Trophoblast cell (in vitro differentiated cells and primary cell): ENCODE results near the gene TBC1D5.
A peak's percentile ranks its signal among the peaks of the same experiment; 100 is the strongest.

Source experiments
- DNase-seq, 2 donors: peaks; one replicate each; pipeline ENCODE4 v3.0.0-alpha.2; 2016
- H2AFZ ChIP-seq: 2 replicates; pipeline ENCODE4 v1.6.1; 2013; ENCODE audit warnings: low read length, moderate library complexity, mild to moderate bottlenecking; ENCODE audit not compliant: insufficient read depth, poor library complexity
- H2AK5ac ChIP-seq: 2 replicates; pipeline ENCODE4 v1.6.1; 2013; ENCODE audit warnings: mild to moderate bottlenecking, low read length
- H2BK120ac ChIP-seq: 2 replicates; pipeline ENCODE4 v1.6.1; 2013; ENCODE audit warnings: low read length, mild to moderate bottlenecking, moderate library complexity; ENCODE audit not compliant: insufficient read depth, poor library complexity
- H2BK12ac ChIP-seq: 2 replicates; pipeline ENCODE4 v1.6.1; 2013; ENCODE audit warnings: mild to moderate bottlenecking, low read length, moderate library complexity
- H2BK5ac ChIP-seq: 2 replicates; pipeline ENCODE4 v1.6.1; 2013; ENCODE audit warnings: low read length, low read depth, moderate library complexity, mild to moderate bottlenecking; ENCODE audit not compliant: poor library complexity
- H3K14ac ChIP-seq: 2 replicates; pipeline ENCODE4 v1.6.1; 2013; ENCODE audit warnings: mild to moderate bottlenecking, low read length
- H3K18ac ChIP-seq: 2 replicates; pipeline ENCODE4 v1.6.1; 2013; ENCODE audit warnings: mild to moderate bottlenecking, low read length
- H3K23ac ChIP-seq: 2 replicates; pipeline ENCODE4 v1.6.1; 2013; ENCODE audit warnings: low read length
- H3K27ac ChIP-seq: 2 replicates; pipeline ENCODE4 v1.5.1; 2013; ENCODE audit warnings: low read depth, mild to moderate bottlenecking, inconsistent platforms, low read length, moderate library complexity
- H3K27me3 ChIP-seq: 2 replicates; pipeline ENCODE4 v1.6.1; 2013; ENCODE audit warnings: inconsistent platforms, mild to moderate bottlenecking, low read length, moderate library complexity; ENCODE audit not compliant: insufficient read depth
- H3K36me3 ChIP-seq, 2 experiments: 1 replicate in 1 of 2; 2 replicates in 1 of 2; pipeline ENCODE4 v1.6.1; 2013; ENCODE audit warnings: low read length in 2 of 2, mild to moderate bottlenecking in 2 of 2, moderate library complexity in 1 of 2; ENCODE audit not compliant: insufficient read depth in 2 of 2, control insufficient read depth in 1 of 2
- H3K4ac ChIP-seq: 2 replicates; pipeline ENCODE4 v1.6.1; 2013; ENCODE audit warnings: low read depth, mild to moderate bottlenecking, low read length, moderate library complexity
- H3K4me1 ChIP-seq, 2 experiments: 1 replicate in 1 of 2; 2 replicates in 1 of 2; pipeline ENCODE4 v1.6.1; 2013; ENCODE audit warnings: low read length in 2 of 2, mild to moderate bottlenecking in 2 of 2, moderate library complexity in 1 of 2; ENCODE audit not compliant: insufficient read depth in 2 of 2, control insufficient read depth in 1 of 2
- H3K4me2 ChIP-seq: 2 replicates; pipeline ENCODE4 v1.6.1; 2013; ENCODE audit warnings: inconsistent platforms, mild to moderate bottlenecking, low read length, moderate library complexity
- H3K4me3 ChIP-seq: 2 replicates; pipeline ENCODE4 v1.5.1; 2013; ENCODE audit warnings: mild to moderate bottlenecking, low read depth, low read length, inconsistent platforms
- H3K79me1 ChIP-seq: one replicate; pipeline ENCODE4 v1.6.1; 2013; ENCODE audit warnings: low read length
- H3K79me2 ChIP-seq: 2 replicates; pipeline ENCODE4 v1.6.1; 2013; ENCODE audit warnings: low read length, mild to moderate bottlenecking; ENCODE audit not compliant: control insufficient read depth, insufficient read depth, poor library complexity
- H3K9ac ChIP-seq: 2 replicates; pipeline ENCODE4 v1.6.1; 2013; ENCODE audit warnings: mild to moderate bottlenecking, low read length
- H3K9me3 ChIP-seq: 2 replicates; pipeline ENCODE4 v1.6.1; 2013; ENCODE audit warnings: low read depth, mild to moderate bottlenecking, control low read depth, inconsistent platforms, low read length; ENCODE audit not compliant: insufficient read depth
- H4K12ac ChIP-seq: 2 replicates; pipeline ENCODE4 v1.6.1; 2013; ENCODE audit warnings: low read depth, mild to moderate bottlenecking, low read length, moderate library complexity
- H4K8ac ChIP-seq: 2 replicates; pipeline ENCODE4 v1.6.1; 2013; ENCODE audit warnings: low read depth, mild to moderate bottlenecking, low read length, moderate library complexity
- H4K91ac ChIP-seq: one replicate; pipeline ENCODE4 v1.6.1; 2013; ENCODE audit warnings: low read depth, mild to moderate bottlenecking, low read length, moderate library complexity
- WGBS: extraction: QIAGEN DNeasy Blood & Tissue Kit; methylation state at CpG from one replicate; pipeline ENCODE4 v1.1.7; 2013; ENCODE audit warnings: missing lambda C conversion rate; ENCODE audit not compliant: insufficient read length, insufficient coverage; ENCODE audit errors: extremely low coverage; 5-methylcytosine and 5-hydroxymethylcytosine counted together

TBC1D5 gene

DNA sequence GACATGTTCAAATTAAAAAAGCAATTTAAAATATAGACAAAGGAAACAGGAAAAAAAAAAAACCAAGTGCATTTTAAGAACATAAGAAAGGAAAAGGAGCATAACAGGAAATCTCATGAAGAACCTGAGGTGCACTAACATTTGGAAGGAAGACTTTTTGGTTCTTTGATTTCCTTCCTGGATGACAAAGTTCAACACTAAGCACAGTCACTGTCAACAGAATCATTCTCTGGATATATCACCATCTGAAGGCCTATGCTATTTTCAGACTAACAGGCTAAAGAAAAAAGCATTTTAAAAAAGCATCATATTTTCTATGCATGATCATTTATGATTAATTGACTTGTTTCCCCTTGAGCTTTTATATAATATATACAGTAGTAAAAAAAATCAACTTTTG, 508.0 kb downstream of the TBC1D5 start:
- no peak overlapping the region for H2AK5ac ChIP-seq
- H3K23ac ChIP-seq, result no peak overlapping the region
- H2AFZ ChIP-seq, result no peak overlapping the region
- H3K4me2 ChIP-seq, result no peak overlapping the region
- H4K12ac ChIP-seq, result no peak overlapping the region
- no peak overlapping the region for H3K4ac ChIP-seq
- no peak overlapping the region for H2BK5ac ChIP-seq
- H3K4me1 ChIP-seq, result no peaks in the 10 kb centered on the region
- no peak overlapping the region for H2BK12ac ChIP-seq
- H4K91ac ChIP-seq, result no peak overlapping the region
- H4K8ac ChIP-seq, result no peak overlapping the region
- no peak overlapping the region for H3K14ac ChIP-seq
- no peak overlapping the region for H3K4me3 ChIP-seq
- no peaks in the 10 kb centered on the region for H3K9me3 ChIP-seq
- H3K18ac ChIP-seq, result no peak overlapping the region
- no peak overlapping the region for H2BK120ac ChIP-seq
- no peaks in the 10 kb centered on the region for H3K36me3 ChIP-seq
- H3K27me3 ChIP-seq, result no peaks in the 10 kb centered on the region
- no peak overlapping the region for H3K27ac ChIP-seq
- no peaks in the 10 kb centered on the region for H3K79me1 ChIP-seq
- H3K79me2 ChIP-seq, result no peaks in the 10 kb centered on the region
- H3K9ac ChIP-seq, result no peak overlapping the region
- DNase-seq, result no peak

- no peak overlapping the region for H3K4me3 ChIP-seq
- H3K9ac ChIP-seq, result no peak overlapping the region
- no peaks in the 10 kb centered on the region for H3K79me1 ChIP-seq
- DNase-seq, result peak; percentile 25 to 72
- no peaks in the 10 kb centered on the region for H3K9me3 ChIP-seq
- no peaks in the 10 kb centered on the region for H3K79me2 ChIP-seq
- H3K23ac ChIP-seq, result no peak overlapping the region
- no peak overlapping the region for H2BK120ac ChIP-seq
- no peak overlapping the region for H4K12ac ChIP-seq
- H3K36me3 ChIP-seq, result no peaks in the 10 kb centered on the region
- no CpG with 5 or more reads among the region's 3 CpGs for WGBS
- no peak overlapping the region for H2AFZ ChIP-seq
- H2AK5ac ChIP-seq, result no peak overlapping the region
- H4K8ac ChIP-seq, result no peak overlapping the region
- no peak overlapping the region for H3K4ac ChIP-seq
- H3K18ac ChIP-seq, result no peak overlapping the region
- H3K4me1 ChIP-seq, result no peaks in the 10 kb centered on the region
- no peak overlapping the region for H3K14ac ChIP-seq
- no peak overlapping the region for H3K4me2 ChIP-seq
- no peak overlapping the region for H2BK12ac ChIP-seq
- no peaks in the 10 kb centered on the region for H3K27me3 ChIP-seq
- H2BK5ac ChIP-seq, result no peak overlapping the region
- H4K91ac ChIP-seq, result no peak overlapping the region
- no peak overlapping the region for H3K27ac ChIP-seq
These were observed 509.0 kb downstream of the TBC1D5 start for GRCh38 chr3:17233398-17233800.

DNA sequence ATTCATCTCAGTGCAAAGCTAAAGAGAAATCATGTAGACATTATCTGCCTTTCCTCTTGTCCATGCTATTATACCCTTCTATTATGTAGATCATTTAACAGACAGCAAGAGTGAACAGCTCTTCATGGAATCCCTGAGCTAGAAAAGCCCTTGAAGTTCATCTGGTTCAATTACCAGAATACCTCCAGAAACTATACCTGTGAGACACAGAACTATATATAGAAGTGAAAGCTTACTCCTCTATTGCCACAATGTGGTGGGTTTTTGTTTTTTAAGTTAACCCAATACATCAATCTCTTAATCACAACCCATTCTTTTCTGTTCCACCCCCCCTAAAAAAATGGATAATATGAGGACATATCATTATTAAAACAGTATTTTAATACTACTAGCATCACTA, 510.0 kb downstream of the TBC1D5 start:
- no peaks in the 10 kb centered on the region for H3K27me3 ChIP-seq
- H2BK120ac ChIP-seq, result no peak overlapping the region
- no peak overlapping the region for H2BK12ac ChIP-seq
- H3K27ac ChIP-seq, result no peak overlapping the region
- H3K36me3 ChIP-seq, result no peaks in the 10 kb centered on the region
- no peaks in the 10 kb centered on the region for H3K4me1 ChIP-seq
- H3K4me2 ChIP-seq, result no peak overlapping the region
- no peak overlapping the region for H2BK5ac ChIP-seq
- no peak overlapping the region for H3K4me3 ChIP-seq
- H3K79me2 ChIP-seq, result no peaks in the 10 kb centered on the region
- H4K91ac ChIP-seq, result no peak overlapping the region
- no peak overlapping the region for H2AFZ ChIP-seq
- H3K79me1 ChIP-seq, result no peaks in the 10 kb centered on the region
- H3K14ac ChIP-seq, result no peak overlapping the region
- H2AK5ac ChIP-seq, result no peak overlapping the region
- H3K18ac ChIP-seq, result no peak overlapping the region
- no peaks in the 10 kb centered on the region for H3K9me3 ChIP-seq
- H3K4ac ChIP-seq, result no peak overlapping the region
- no peak overlapping the region for H3K23ac ChIP-seq
- no peak overlapping the region for H4K12ac ChIP-seq
- H4K8ac ChIP-seq, result no peak overlapping the region
- no peak for DNase-seq
- H3K9ac ChIP-seq, result no peak overlapping the region

- no peak overlapping the region for H3K23ac ChIP-seq
- no peak overlapping the region for H3K4ac ChIP-seq
- no peaks in the 10 kb centered on the region for H3K79me1 ChIP-seq
- H4K8ac ChIP-seq, result no peak overlapping the region
- H3K4me3 ChIP-seq, result no peak overlapping the region
- no peak overlapping the region for H3K14ac ChIP-seq
- H3K27ac ChIP-seq, result no peak overlapping the region
- H3K79me2 ChIP-seq, result no peaks in the 10 kb centered on the region
- no peaks in the 10 kb centered on the region for H3K36me3 ChIP-seq
- no peak overlapping the region for H2AK5ac ChIP-seq
- no peak overlapping the region for H2AFZ ChIP-seq
- no peaks in the 10 kb centered on the region for H3K4me1 ChIP-seq
- H2BK120ac ChIP-seq, result no peak overlapping the region
- WGBS, result no CpG with 5 or more reads among the region's 3 CpGs
- no peak overlapping the region for H3K18ac ChIP-seq
- no peak overlapping the region for H3K4me2 ChIP-seq
- no peaks in the 10 kb centered on the region for H3K27me3 ChIP-seq
- no peak overlapping the region for H2BK12ac ChIP-seq
- no peak overlapping the region for H2BK5ac ChIP-seq
- H4K12ac ChIP-seq, result no peak overlapping the region
- no peak for DNase-seq
- no peaks in the 10 kb centered on the region for H3K9me3 ChIP-seq
- H4K91ac ChIP-seq, result no peak overlapping the region
- H3K9ac ChIP-seq, result no peak overlapping the region
These were observed 510.7 kb downstream of the TBC1D5 start for GRCh38 chr3:17231537-17232261.
